ENCODE results near the gene ABCA2.

The ABCA2 gene

DNA sequence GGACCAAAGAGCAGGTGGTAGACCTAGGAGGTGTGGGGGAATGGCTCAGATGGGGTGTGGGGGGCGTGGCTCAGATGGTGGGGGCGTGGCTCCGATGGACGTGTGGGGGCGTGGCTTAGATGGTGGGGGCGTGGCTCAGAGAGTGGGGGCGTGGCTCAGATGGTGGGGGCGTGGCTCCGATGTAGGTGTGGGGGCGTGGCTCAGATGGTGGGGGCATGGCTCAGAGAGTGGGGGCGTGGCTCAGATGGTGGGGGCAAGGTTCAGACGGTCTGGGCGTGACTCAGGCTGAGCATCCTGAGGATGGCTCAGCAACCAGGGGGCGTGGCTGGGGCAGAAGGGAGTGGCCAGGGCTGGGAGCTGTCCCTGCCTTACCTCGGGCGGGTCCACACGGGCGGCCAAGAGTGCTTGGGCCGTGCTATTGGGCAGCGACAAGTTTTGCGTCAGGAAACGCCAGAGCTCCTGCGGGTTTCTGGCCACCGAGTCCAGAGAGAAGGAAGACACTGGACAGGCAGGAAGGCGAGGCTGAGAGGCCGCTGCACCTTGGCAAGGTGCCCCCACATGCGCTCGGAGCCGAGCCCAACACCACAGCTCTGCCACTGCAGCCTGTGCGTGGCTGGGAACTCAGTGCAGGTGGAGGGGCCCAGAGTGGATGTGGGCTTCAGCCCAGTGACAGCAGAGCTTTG is 5.9 kb downstream of the ABCA2 start:
- DNase-seq (ENCODE audit: low read depth in 2 of 2), result peak; percentile 35 to 76
- TF ChIP-seq, protein P1, sequence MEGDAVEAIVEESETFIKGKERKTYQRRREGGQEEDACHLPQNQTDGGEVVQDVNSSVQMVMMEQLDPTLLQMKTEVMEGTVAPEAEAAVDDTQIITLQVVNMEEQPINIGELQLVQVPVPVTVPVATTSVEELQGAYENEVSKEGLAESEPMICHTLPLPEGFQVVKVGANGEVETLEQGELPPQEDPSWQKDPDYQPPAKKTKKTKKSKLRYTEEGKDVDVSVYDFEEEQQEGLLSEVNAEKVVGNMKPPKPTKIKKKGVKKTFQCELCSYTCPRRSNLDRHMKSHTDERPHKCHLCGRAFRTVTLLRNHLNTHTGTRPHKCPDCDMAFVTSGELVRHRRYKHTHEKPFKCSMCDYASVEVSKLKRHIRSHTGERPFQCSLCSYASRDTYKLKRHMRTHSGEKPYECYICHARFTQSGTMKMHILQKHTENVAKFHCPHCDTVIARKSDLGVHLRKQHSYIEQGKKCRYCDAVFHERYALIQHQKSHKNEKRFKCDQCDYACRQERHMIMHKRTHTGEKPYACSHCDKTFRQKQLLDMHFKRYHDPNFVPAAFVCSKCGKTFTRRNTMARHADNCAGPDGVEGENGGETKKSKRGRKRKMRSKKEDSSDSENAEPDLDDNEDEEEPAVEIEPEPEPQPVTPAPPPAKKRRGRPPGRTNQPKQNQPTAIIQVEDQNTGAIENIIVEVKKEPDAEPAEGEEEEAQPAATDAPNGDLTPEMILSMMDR (IDR thresholded peaks at IDR 0.05; ENCODE audit: low read depth, low read length), result no peak
- no peak overlapping the region for H3K4me3 ChIP-seq (replicated peaks in 1 of 2; ENCODE audit: low read depth in 2 of 2, low read length in 2 of 2)

DNA sequence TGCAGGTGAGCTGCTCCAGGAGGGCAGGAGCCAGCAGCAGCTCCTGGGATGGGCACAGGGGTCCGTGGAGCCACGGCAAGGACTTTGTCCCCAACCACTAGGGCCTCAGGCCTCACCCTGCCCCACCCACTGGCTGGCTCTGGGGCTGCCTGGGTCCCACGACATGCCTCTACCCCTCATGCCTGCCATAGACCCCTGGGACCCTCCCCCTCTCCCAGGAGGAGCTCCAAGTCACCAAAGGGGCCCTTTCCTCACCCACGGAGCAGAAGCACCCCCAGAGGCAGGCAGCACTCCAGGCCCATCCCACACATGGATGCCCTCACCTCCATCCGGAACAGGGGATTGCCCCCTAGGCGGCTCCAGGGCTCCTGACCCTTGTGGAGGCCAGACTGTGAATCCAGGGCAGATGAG is 6.5 kb downstream of the ABCA2 start:
- no peak overlapping the region for H3K4me3 ChIP-seq (replicated peaks in 1 of 2; ENCODE audit: low read depth in 2 of 2, low read length in 2 of 2)
- DNase-seq (ENCODE audit: low read depth in 2 of 2), result no peak
- TF ChIP-seq, protein P1 (IDR thresholded peaks at IDR 0.05; ENCODE audit: low read depth, low read length), result no peak

DNA sequence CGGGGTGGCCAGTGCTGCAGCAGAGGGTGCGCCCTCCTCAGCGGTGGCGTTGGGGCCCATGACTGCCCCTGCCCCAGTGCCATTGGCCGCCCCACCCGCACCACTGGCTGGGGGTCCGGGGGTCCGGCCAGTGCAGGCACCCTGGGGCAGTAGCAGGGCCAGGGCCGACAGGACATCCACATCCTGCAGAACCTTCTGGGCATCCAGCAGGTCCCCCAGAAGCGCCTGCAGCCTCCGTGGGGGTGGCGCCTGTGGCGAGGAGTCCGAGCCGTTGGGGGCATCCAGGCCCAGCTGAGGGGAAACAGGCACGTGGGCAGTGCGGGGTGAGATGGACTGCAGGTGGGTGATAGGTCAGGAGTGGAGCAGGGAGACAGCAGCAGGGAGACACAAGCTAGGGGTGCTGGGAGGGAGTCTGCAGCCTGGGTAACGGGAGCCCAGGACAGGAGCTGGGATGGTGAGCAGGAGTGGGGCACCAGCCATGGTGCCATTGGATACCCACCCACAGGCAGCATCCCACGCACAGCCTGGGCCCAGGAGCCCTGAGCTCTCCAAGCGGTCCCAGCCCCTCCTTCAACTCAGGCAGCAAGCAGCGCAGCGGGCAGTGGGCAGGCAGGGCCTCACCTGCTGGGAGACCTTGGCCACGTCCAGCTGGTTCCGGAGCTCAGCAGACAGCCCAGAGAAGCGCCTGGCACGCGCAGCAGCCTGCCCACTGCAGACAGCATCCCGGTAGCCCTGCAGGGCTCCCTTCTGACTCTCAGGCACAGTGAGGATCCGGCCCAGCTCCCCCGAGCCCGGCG is 7.1 kb downstream of the ABCA2 start:
- TF ChIP-seq, protein P1 (IDR thresholded peaks at IDR 0.05; ENCODE audit: low read depth, low read length), result no peak
- no peak for DNase-seq (ENCODE audit: low read depth in 2 of 2)
- H3K4me3 ChIP-seq (replicated peaks in 1 of 2; ENCODE audit: low read depth in 2 of 2, low read length in 2 of 2), result no peak overlapping the region

DNA sequence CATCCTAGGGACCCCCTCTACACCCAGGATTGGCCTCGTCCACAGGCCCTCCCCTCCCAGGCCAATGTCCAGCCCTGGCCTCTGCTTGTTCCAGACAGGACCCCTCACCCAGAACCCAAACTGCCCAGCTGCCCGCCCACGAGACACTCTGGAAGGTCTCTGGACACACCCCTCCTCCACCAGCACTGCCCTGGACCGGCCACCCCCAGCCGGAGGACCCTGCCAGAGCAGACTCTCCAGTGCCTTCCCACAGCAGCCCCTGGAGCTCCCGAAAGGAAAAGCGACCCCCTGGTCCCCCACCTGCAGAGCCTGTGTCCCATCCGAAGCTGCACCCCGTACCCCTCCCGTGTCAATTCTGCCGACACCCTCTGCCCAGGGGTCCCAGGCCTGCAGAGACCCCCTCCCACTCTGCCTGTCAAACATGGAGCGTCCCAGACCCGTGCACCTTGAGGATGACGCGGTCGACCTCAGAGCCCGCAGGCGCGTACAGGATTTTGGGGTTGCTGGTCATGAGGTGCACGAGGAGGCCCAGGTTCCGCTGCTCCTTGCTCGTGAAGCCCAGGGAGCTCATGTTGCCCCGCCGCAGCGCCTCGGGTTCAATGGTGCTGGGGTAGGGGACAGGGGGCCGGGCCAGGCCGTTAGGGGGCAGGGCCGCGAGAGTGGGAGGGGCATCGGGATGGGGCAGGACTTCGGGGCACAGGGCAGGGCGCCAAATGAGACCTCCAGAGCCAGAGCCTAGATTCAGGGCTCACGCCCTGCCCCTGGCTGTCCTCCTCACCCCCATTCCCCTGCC is 8.0 kb downstream of the ABCA2 start:
- no peak for DNase-seq (ENCODE audit: low read depth in 2 of 2)
- H3K4me3 ChIP-seq (replicated peaks in 1 of 2; ENCODE audit: low read depth in 2 of 2, low read length in 2 of 2), result no peak overlapping the region
- TF ChIP-seq, protein P1 (IDR thresholded peaks at IDR 0.05; ENCODE audit: low read depth, low read length), result no peak

DNA sequence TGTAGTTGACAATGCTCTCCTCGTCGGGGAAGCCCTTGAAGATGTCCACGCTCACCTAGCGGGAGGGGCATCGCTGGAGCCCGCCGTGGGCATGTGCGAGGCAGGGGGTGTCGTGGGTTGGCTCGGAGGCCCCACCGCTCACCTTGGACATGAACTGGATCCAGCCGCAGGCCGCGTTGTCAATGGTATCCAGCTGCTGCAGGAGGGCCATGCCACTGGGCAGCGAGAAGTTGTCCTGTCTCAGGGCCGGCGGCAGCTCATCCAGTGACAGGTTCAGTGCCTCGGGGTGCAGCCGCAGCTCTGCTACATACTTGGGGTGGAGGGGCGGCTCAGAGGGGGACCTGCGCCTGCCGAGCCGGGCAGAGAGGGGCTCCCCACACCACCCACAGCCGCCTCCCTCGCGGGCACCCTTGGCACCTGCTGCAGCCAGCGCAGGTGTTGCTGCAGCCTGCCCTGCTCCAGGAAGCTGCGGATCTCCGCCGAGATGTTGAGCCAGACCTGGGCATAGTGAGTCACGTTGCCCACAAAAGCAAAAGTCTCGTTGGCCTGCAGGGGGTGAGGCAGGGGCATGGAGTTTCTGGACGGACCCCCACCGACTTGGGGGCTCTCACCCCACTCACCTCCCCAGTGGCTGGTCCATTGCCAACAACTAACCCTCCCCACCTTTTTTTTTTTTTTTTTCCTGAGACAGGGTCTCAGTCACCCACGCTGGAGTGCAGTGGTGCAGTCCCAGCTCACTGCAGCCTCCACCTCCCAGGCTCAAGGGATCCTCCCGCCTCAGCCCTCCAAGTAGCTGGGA is 9.1 kb downstream of the ABCA2 start:
- no peak for DNase-seq (ENCODE audit: low read depth in 2 of 2)
- TF ChIP-seq, protein P1 (IDR thresholded peaks at IDR 0.05; ENCODE audit: low read depth, low read length), result no peak

More for the DNA sequence above, 9.1 kb downstream of the ABCA2 start:
- H3K4me3 ChIP-seq (replicated peaks in 1 of 2; ENCODE audit: low read depth in 2 of 2, low read length in 2 of 2), result no peak overlapping the region

Data from cardiac fibroblast (primary cell).